B cell (primary cell): Measurements from ENCODE around the gene SRRM5. TPM values are rescaled to one million over a fixed set of nuclear protein-coding genes. Genes with fewer than 3 reads are reported as not detected.

ENCODE experiments used
- ATAC-seq: fragments of 200-7000 bp; cut with Tn5 transposase; one replicate; pipeline ENCODE4 v1.10.0; 2021; ENCODE audit warnings: low read depth, mild to moderate bottlenecking, moderate number of reproducible peaks, moderate library complexity
- CTCF ChIA-PET: fragments of 350-600 bp; sonication (Branson Sonifier 250); formaldehyde crosslinking; loops from one replicate; lab custom pipeline; 2021; ENCODE audit warnings: antibody characterized with exemption, inconsistent platforms; lab: Charles Lee
- POLR2A ChIA-PET: fragments of 350-600 bp; sonication (Branson Sonifier 250); formaldehyde crosslinking; loops from one replicate; lab custom pipeline; 2021; ENCODE audit warnings: antibody characterized with exemption; lab: Charles Lee
- DNase-seq: peaks from one replicate; pipeline ENCODE4 v3.0.0; 2013
- H2AFZ ChIP-seq: 2 replicates; pipeline ENCODE4 v1.6.1; 2012; ENCODE audit warnings: mild to moderate bottlenecking, low read depth, low read length; ENCODE audit not compliant: insufficient read depth, poor library complexity, severe bottlenecking
- H3K27ac ChIP-seq, 2 donors: 1 replicate in 1 of 2; 2 replicates in 1 of 2; pipeline ENCODE4 v1.5.1; 2012 to 2013; ENCODE audit warnings: low read length in 2 of 2, mild to moderate bottlenecking in 2 of 2, moderate library complexity in 1 of 2
- H3K27me3 ChIP-seq, 4 experiments: fragments of 200-600 bp in 1 of 4; sonication (generic) in 1 of 4; replicated peaks in 1 of 4; 1 replicate in 2 of 4; 2 replicates in 2 of 4; pipeline versions ENCODE4 v1.6.1 to v1.7.0; 2013 to 2016; ENCODE audit warnings: low read length in 3 of 4, mild to moderate bottlenecking in 2 of 4, mixed read lengths in 1 of 4, moderate library complexity in 1 of 4; ENCODE audit not compliant: insufficient read depth in 4 of 4, control insufficient read depth in 3 of 4; ENCODE audit errors: control extremely low read depth in 1 of 4
- H3K36me3 ChIP-seq, 2 experiments: replicated peaks in 1 of 2; 1 replicate in 1 of 2; 2 replicates in 1 of 2; pipeline versions ENCODE4 v1.6.1 to v1.7.1; 2013; ENCODE audit warnings: low read length in 1 of 2; ENCODE audit not compliant: insufficient read depth in 2 of 2, control insufficient read depth in 1 of 2; ENCODE audit errors: control extremely low read depth in 1 of 2, extremely low read depth in 1 of 2
- H3K4me1 ChIP-seq, 2 donors: fragments of 200-600 bp in 1 of 2; sonication (generic) in 1 of 2; 1 replicate in 1 of 2; 2 replicates in 1 of 2; pipeline versions ENCODE4 v1.5.1 to v1.6.1; 2013 to 2017; ENCODE audit warnings: low read length in 2 of 2; ENCODE audit not compliant: control insufficient read depth in 2 of 2, insufficient read depth in 2 of 2
- H3K4me2 ChIP-seq: replicated peaks from 2 replicates; pipeline ENCODE3; 2012; ENCODE audit warnings: mild to moderate bottlenecking, low read depth, low read length; ENCODE audit not compliant: poor library complexity, severe bottlenecking
- H3K4me3 ChIP-seq, 5 experiments: fragments of 200-600 bp in 1 of 5; sonication (generic) in 1 of 5; 1 replicate in 3 of 5; 2 replicates in 2 of 5; pipeline versions ENCODE4 v1.5.1 to v1.7.0; 2011 to 2016; ENCODE audit warnings: low read length in 4 of 5, mild to moderate bottlenecking in 4 of 5, low read depth in 2 of 5, control low read depth in 1 of 5, moderate library complexity in 1 of 5; ENCODE audit not compliant: insufficient read depth in 1 of 5; ENCODE audit errors: control extremely low read depth in 1 of 5, extremely low read depth in 1 of 5
- H3K79me2 ChIP-seq: fragments of 200-600 bp; sonication (generic); one replicate; pipeline ENCODE4 v1.6.0; 2016; ENCODE audit warnings: low read length; ENCODE audit not compliant: control insufficient read depth, insufficient read depth
- H3K9ac ChIP-seq: fragments of 200-600 bp; sonication (generic); 2 replicates; pipeline ENCODE4 v1.6.1; 2017; ENCODE audit warnings: mild to moderate bottlenecking, low read length, moderate library complexity
- H3K9me3 ChIP-seq, 3 donors: one replicate each; pipeline versions ENCODE4 v1.6.1 to v1.7.1; 2013; ENCODE audit warnings: low read length in 2 of 3; ENCODE audit not compliant: control insufficient read depth in 2 of 3, insufficient read depth in 1 of 3; ENCODE audit errors: control extremely low read depth in 1 of 3
- H4K20me1 ChIP-seq: 2 replicates; pipeline ENCODE4 v1.6.0; 2012; ENCODE audit warnings: mild to moderate bottlenecking, low read length; ENCODE audit not compliant: insufficient read depth, control insufficient read depth, poor library complexity, severe bottlenecking
- H3K27ac Mint-ChIP-seq: one replicate; pipeline ENCODE4 v1.8.0; 2021; ENCODE audit warnings: mixed read lengths
- H3K27me3 Mint-ChIP-seq: one replicate; pipeline ENCODE4 v1.8.0; 2021; ENCODE audit warnings: mixed read lengths
- H3K4me1 Mint-ChIP-seq: one replicate; pipeline ENCODE4 v1.8.0; 2021; ENCODE audit warnings: mixed read lengths
- H3K4me3 Mint-ChIP-seq: one replicate; pipeline ENCODE4 v1.8.0; 2021; ENCODE audit warnings: mixed read lengths
- H3K9me3 Mint-ChIP-seq: one replicate; pipeline ENCODE4 v1.8.0; 2022; ENCODE audit warnings: mixed read lengths; ENCODE audit not compliant: insufficient read depth
- CTCF ChIP-seq: fragments of 200-600 bp; IDR thresholded peaks from one replicate; pipeline ENCODE4 v1.8.0; 2022; ENCODE audit warnings: antibody characterized with exemption, mild to moderate bottlenecking
- EZH2 ChIP-seq: IDR thresholded peaks from 2 replicates; pipeline ENCODE4 v1.6.1; 2012; ENCODE audit warnings: borderline replicate concordance, low read depth, mild to moderate bottlenecking, moderate library complexity, low read length; ENCODE audit not compliant: insufficient read depth, poor library complexity, severe bottlenecking
- WGBS: methylation state at CpG from one replicate; pipeline ENCODE4 v1.1.5; 2013; ENCODE audit warnings: missing lambda C conversion rate; ENCODE audit not compliant: insufficient coverage; 5-methylcytosine and 5-hydroxymethylcytosine counted together
- intact Hi-C: fragments of 100-400 bp; cut with micrococcal nuclease; formaldehyde crosslinking; loops from one replicate; pipeline ENCODE4 v1.10.0; 2022
- polyA plus RNA-seq: library from polyadenylated mRNA; depleted of rRNA; stranded (reverse); fragments of >200 nt; gene quantifications from 2 replicates; pipeline ENCODE4 v1.2.3, GENCODE V29; 2012
- total RNA-seq, 2 donors: library from RNA; stranded (reverse); fragments of 120-200 nt in 1 of 2; gene quantifications; 1 replicate in 1 of 2; 2 replicates in 1 of 2; pipeline versions ENCODE4 v1.2.3 to v1.2.4, GENCODE V29; 2013 to 2022

Gene SRRM5
- total and polyA plus RNA-seq, 2 donors (not counting 1 experiment from before 2014, with no cell fraction given) = 0.64 to 1.4 TPM

- DNase-seq (no peak), ATAC-seq (no peak)
- H3K9me3 Mint-ChIP-seq = no peaks in the 10 kb centered on the region
- H3K4me3 ChIP-seq = no peak overlapping the region
- H3K4me1 ChIP-seq = peaks cover 4 to 10% of the 10 kb centered on the region in 2 donors
- intact Hi-C loops = no loop called here
- no peaks in the 10 kb centered on the region for H3K79me2 ChIP-seq
- WGBS = 92% methylated on average over 2 of the region's 4 CpGs
- peaks cover 0 to 37% (median 11%) of the 10 kb centered on the region in 4 experiments for H3K27me3 ChIP-seq
- no peaks in the 10 kb centered on the region for H3K36me3 ChIP-seq
- no peak overlapping the region for H3K27ac Mint-ChIP-seq
- no peaks in the 10 kb centered on the region for H3K9me3 ChIP-seq
- no peak overlapping the region for H3K4me3 Mint-ChIP-seq
- no peak overlapping the region for H3K4me2 ChIP-seq
- ChIA-PET POLR2A (interaction anchor here (0.6 kb wide), 1 partner anchor 106 kb away, joined by 3 read pairs; the partner anchor contains the start of gene ETHE1), CTCF (no interaction called here)
- H3K27me3 Mint-ChIP-seq = peaks cover 27% of the 10 kb centered on the region
- TF ChIP-seq CTCF = no peak
- no peak for TF ChIP-seq EZH2
- H4K20me1 ChIP-seq = no peaks in the 10 kb centered on the region
- H3K9ac ChIP-seq = no peak overlapping the region
- no peak overlapping the region for H2AFZ ChIP-seq
- H3K4me1 Mint-ChIP-seq = peaks cover 8% of the 10 kb centered on the region
- no peak overlapping the region for H3K27ac ChIP-seq
Observed at GRCh38 chr19:43633520-43633919, 21.6 kb downstream of the SRRM5 start.

GRCh38 chr19:43634068-43634467 is 22.2 kb downstream of the SRRM5 start:
- Histone ChIP-seq H3K27me3 (peaks cover 0 to 42% (median 13%) of the 10 kb centered on the region in 4 experiments), H3K4me2 (no peak overlapping the region), H2AFZ (no peak overlapping the region), H4K20me1 (no peaks in the 10 kb centered on the region), H3K4me3 (no peak overlapping the region), H3K27ac (no peak overlapping the region), H3K4me1 (peaks cover 9 to 16% of the 10 kb centered on the region in 2 donors), H3K9ac (no peak overlapping the region), H3K9me3 (no peaks in the 10 kb centered on the region), H3K79me2 (no peaks in the 10 kb centered on the region), H3K36me3 (no peaks in the 10 kb centered on the region)
- ATAC-seq (no peak), DNase-seq (no peak)
- peaks cover 33% of the 10 kb centered on the region for H3K27me3 Mint-ChIP-seq
- intact Hi-C loops = no loop called here
- whole genome bisulfite sequencing = 89% methylated on average over 3 of the region's 5 CpGs
- no peak overlapping the region for H3K4me3 Mint-ChIP-seq
- TF ChIP-seq EZH2 (no peak), CTCF (no peak)
- ChIA-PET POLR2A (no interaction called here), CTCF (no interaction called here)
- H3K9me3 Mint-ChIP-seq = no peaks in the 10 kb centered on the region
- no peak overlapping the region for H3K27ac Mint-ChIP-seq
- peaks cover 13% of the 10 kb centered on the region for H3K4me1 Mint-ChIP-seq
